LNCaP clone FGC (cell line): ENCODE data around the gene GADD45GIP1.
"Not testable (repeated sequence)": the region's sequence is repeated elsewhere in the genome, so short reads cannot be mapped to it uniquely, and the experiment has no call there.

Experiments used
- DNase-seq: peaks from one replicate; pipeline ENCODE4 v3.0.0-alpha.2; 2011; ENCODE audit warnings: low read depth
- H3K4me3 ChIP-seq: 2 replicates; pipeline ENCODE4 v1.5.1; 2011; ENCODE audit warnings: mild to moderate bottlenecking, low read depth, low read length, control low read depth
- TF ChIP-seq, protein P1 (sequence below): IDR thresholded peaks from 2 replicates; pipeline ENCODE4 v1.5.1; 2012; ENCODE audit warnings: mild to moderate bottlenecking; ENCODE audit not compliant: control insufficient read depth, insufficient read depth; ENCODE audit errors: extremely low read depth

GADD45GIP1 gene

DNA sequence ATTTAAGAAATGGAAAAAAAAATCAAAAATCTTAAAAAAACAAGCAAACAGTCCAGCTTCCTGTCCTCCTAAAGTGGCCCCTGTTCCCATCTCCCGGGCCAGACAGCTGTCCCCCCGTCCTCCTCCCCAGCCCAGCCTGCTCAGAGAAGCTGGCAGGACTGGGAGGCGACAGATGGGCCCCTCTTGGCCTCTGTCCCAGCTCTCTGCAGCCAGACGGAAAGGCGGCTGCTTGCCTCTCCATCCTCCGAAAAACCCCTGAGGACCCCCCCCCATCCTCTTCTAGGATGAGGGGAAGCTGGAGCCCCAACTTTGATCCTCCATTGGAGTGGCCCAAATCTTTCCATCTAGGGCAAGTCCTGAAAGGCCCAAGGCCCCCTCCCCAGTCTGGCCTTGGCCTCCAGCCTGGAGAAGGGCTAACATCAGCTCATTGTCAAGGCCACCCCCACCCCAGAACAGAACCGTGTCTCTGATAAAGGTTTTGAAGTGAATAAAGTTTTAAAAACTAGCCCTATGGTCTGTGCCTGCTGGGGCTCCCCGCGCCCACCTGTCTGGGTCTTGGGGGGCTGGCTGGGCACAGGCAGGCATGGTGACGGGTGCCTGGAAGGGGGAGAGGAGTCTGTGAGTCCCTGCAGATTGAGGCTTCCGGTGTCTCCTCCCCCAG lies 3.8 kb downstream of the GADD45GIP1 start:
- TF ChIP-seq, protein P1, sequence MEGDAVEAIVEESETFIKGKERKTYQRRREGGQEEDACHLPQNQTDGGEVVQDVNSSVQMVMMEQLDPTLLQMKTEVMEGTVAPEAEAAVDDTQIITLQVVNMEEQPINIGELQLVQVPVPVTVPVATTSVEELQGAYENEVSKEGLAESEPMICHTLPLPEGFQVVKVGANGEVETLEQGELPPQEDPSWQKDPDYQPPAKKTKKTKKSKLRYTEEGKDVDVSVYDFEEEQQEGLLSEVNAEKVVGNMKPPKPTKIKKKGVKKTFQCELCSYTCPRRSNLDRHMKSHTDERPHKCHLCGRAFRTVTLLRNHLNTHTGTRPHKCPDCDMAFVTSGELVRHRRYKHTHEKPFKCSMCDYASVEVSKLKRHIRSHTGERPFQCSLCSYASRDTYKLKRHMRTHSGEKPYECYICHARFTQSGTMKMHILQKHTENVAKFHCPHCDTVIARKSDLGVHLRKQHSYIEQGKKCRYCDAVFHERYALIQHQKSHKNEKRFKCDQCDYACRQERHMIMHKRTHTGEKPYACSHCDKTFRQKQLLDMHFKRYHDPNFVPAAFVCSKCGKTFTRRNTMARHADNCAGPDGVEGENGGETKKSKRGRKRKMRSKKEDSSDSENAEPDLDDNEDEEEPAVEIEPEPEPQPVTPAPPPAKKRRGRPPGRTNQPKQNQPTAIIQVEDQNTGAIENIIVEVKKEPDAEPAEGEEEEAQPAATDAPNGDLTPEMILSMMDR, result no peak
- H3K4me3 ChIP-seq, result no peak overlapping the region
- no peak for DNase-seq

DNA sequence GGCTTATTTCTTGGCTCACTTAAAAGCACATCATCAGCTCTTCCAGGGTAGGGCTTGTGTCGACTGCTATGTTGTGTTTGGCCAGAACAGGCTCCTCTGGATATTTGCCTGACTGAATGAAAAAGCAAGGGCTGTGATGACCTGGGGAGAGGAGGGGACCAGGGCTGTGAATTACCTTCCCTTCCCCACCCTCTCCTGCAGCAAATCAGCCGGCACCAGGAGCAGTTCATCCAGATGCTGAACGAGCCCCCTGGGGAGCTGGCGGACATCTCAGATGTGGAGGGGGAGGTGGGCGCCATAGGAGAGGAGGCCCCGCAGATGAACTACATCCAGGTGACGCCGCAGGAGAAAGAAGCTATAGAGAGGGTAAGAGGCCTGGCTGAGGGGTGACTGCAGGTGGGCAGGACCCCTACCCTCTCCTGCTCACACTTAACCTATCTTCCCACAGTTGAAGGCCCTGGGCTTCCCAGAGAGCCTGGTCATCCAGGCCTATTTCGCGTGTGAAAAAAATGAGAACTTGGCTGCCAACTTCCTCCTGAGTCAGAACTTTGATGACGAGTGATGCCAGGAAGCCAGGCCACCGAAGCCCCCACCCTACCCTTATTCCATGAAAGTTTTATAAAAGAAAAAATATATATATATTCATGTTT lies 4.4 kb downstream of the GADD45GIP1 start:
- DNase-seq, result no peak
- TF ChIP-seq, protein P1, result no peak
- no peak overlapping the region for H3K4me3 ChIP-seq

DNA sequence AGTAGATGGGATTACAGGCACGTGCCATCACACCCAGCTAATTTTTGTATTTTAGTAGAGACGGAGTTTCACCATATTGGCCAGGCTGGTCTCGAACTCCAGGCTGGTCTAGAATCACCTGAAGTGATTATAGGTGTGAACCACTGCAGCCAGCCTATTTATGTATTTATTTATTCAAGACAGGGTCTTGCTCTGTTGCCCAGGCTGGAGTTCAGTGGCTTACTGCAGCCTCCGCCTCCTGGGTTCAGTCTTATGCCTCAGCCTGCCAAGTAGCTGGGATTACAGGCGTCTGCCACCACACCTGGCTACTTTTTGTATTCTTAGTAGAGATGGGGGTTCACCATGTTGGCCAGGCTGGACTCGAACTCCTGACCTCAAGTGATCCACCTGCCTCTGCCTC lies 5.0 kb downstream of the GADD45GIP1 start:
- not testable (repeated sequence) for H3K4me3 ChIP-seq, DNase-seq

DNA sequence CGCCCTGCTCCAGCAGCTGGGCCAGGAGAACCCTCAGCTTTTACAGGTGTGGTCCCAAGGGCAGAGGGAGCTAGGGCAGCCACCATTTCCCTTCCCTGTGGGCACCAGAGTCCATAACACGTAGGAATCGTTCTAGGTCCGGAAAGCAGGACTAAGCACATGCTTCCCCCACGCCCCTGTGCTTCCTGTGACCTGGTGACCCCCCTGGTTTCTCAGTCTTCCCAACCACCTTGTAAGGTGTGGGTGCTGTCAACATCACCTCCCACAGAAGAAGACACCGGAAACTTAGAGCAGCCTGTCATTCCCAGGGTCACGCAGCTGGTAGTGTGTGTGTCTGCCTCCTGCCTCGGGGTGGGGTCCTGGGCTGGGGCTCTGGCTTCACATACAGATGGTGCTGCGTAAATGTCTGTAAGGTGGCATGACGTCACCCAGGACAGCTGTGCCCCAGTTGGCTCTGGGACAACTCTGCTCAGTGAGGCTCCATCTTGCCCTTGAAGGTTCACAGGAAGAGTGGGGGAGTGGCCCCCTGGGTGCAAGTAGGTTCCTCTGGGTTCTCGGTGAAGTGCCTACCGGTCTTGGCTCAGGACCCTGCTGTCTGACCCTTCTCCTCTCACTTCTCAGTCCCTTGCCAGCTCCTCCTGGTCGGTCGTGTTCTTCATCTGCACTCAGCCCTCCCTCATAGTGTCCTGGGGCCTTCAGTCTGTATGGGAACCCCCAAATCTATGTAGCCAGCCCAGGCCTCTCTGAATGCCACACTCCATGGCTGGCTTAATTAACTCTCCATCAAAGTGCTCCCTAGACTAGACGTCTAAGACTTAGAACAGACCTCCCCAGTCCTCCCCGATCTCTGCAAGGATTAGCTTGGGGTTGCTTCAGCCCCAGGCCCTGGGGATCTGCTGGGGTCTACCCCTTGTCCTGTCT lies 7.4 kb downstream of the GADD45GIP1 start:
- DNase-seq, result no peak
- TF ChIP-seq, protein P1, result no peak
- H3K4me3 ChIP-seq, result no peak overlapping the region

DNA sequence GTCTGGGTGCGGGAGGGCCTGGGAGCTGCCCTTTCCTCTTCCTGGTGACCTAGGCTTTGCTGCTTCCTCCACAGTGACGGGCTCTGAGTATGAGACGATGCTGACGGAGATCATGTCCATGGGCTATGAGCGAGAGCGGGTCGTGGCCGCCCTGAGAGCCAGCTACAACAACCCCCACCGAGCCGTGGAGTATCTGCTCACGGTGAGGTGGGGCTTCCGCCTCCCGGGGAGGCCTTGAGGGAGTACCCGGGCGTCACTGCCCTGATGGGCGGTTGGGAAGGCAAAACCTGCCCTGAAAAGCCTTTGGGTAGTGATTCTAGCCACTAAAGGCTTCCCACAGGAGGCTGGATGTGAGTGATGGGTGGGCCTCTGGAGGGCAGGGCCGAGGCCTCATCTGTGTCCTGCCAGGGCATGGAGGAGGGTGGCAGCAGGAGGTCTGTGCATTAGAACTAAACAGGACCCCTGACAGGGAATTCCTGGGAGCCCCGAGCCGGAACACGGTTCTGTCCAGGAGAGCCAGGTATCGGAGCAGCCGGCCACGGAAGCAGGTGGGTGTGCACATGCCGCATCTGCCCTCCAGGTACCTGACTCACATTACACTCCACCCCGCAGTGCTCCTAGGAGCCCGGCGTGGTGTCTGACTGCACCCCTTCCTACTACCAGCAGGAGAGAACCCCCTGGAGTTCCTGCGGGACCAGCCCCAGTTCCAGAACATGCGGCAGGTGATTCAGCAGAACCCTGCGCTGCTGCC lies 8.2 kb downstream of the GADD45GIP1 start:
- H3K4me3 ChIP-seq, result no peak overlapping the region

DNA sequence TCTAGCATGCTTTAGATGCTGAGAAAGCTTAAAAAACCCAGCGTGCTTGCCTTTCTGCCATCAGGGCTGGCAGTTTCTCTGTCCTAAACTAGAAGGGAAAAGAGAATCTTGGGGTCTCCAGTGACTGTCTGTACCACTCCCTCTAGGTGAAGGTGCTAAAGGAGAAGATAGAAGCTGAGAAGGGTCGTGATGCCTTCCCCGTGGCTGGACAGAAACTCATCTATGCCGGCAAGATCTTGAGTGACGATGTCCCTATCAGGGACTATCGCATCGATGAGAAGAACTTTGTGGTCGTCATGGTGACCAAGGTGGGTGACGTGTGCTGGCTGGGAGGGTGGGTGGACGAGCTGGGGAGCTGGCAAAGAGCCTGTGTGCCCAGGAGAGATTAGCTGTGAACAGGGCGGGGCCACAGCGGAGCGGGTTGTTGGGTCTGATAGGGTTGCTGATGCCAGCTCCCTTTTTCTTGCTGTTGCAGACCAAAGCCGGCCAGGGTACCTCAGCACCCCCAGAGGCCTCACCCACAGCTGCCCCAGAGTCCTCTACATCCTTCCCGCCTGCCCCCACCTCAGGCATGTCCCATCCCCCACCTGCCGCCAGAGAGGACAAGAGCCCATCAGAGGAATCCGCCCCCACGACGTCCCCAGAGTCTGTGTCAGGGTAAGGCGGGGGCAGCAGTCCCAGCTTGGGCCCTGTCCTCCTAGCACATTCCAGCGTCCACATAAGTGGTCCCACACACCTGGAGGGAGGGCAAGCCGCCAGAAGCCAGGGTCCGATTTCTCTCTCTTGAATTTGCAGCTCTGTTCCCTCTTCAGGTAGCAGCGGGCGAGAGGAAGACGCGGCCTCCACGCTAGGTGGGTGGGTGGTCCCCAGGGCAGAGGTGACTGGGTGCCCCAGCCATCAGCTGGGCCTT lies 9.1 kb downstream of the GADD45GIP1 start:
- H3K4me3 ChIP-seq, result no peak overlapping the region; the same call in 1 of the 2 replicates
- DNase-seq, result no peak
- TF ChIP-seq, protein P1, result no peak

More for the DNA sequence above, 8.2 kb downstream of the GADD45GIP1 start:
- DNase-seq, result no peak
- TF ChIP-seq, protein P1, result no peak
